Endothelial cell of umbilical vein (primary cell): Measurements from ENCODE around the gene EIF3A. TPM values are rescaled to one million over a fixed set of nuclear protein-coding genes. Genes with fewer than 3 reads are reported as not detected.

ENCODE experiments used
- BruUV-seq: library from RNA; stranded (reverse); fragments of 400-500 nt; replicated peaks from 2 replicates; lab custom pipeline; 2021; lab: Mats Ljungman, UMichigan
- CTCF ChIA-PET: fragments of 300-600, 350-600 bp; sonication (Branson Sonifier 250); formaldehyde crosslinking; loops from one replicate; lab custom pipeline; 2021; ENCODE audit warnings: antibody characterized with exemption, inconsistent platforms; lab: Charles Lee
- POLR2A ChIA-PET: fragments of 300-600, 350-600 bp; sonication (Branson Sonifier 250); formaldehyde crosslinking; loops from one replicate; lab custom pipeline; 2021; ENCODE audit warnings: antibody characterized with exemption, inconsistent platforms; lab: Charles Lee
- DNase-seq: peaks from one replicate; pipeline ENCODE4 v3.0.0-alpha.2; 2011; ENCODE audit warnings: low read depth, low spot score
- FAIRE-seq: peaks from 2 replicates; lab custom pipeline; 2011; peaks lifted over from hg19 to GRCh38; lab: Jason Lieb, UNC
- H2AFZ ChIP-seq: 2 replicates; pipeline ENCODE4 v1.6.0; 2012; ENCODE audit warnings: low read depth, low read length, control low read depth, inconsistent platforms
- H3K27ac ChIP-seq: 2 replicates; pipeline ENCODE4 v1.5.1; 2011; ENCODE audit warnings: low read depth, mild to moderate bottlenecking, control low read depth, low read length, moderate library complexity; ENCODE audit not compliant: insufficient read depth
- H3K27me3 ChIP-seq, 2 experiments: 2 replicates each; pipeline versions ENCODE4 v1.6.0 to v1.6.1; 2011; ENCODE audit warnings: low read length in 2 of 2, mixed read lengths in 1 of 2; ENCODE audit not compliant: control insufficient read depth in 2 of 2, insufficient read depth in 2 of 2
- H3K36me3 ChIP-seq, 2 experiments: 2 replicates in 1 of 2; 3 replicates in 1 of 2; pipeline ENCODE4 v1.5.1; 2011; ENCODE audit warnings: low read length in 2 of 2, mild to moderate bottlenecking in 1 of 2, moderate library complexity in 1 of 2; ENCODE audit not compliant: control insufficient read depth in 2 of 2, insufficient read depth in 2 of 2; ENCODE audit errors: extremely low read depth in 1 of 2
- H3K4me1 ChIP-seq: 3 replicates; pipeline ENCODE4 v1.5.1; 2011; ENCODE audit warnings: mild to moderate bottlenecking, low read length; ENCODE audit not compliant: control insufficient read depth, insufficient read depth; ENCODE audit errors: extremely low read depth
- H3K4me2 ChIP-seq: 2 replicates; pipeline ENCODE4 v1.6.1; 2011; ENCODE audit warnings: low read length, control low read depth, mixed read lengths; ENCODE audit not compliant: insufficient read depth
- H3K4me3 ChIP-seq, 3 experiments: fragments of 200-600 bp in 1 of 3; sonication (generic), shearing (Covaris generic) in 1 of 3; replicated peaks in 1 of 3; 2 replicates each; pipeline ENCODE4 v1.5.1; 2011 to 2016; ENCODE audit warnings: control low read depth in 3 of 3, low read length in 3 of 3, mild to moderate bottlenecking in 2 of 3, inconsistent platforms in 1 of 3, low read depth in 1 of 3, moderate library complexity in 1 of 3; ENCODE audit not compliant: insufficient read depth in 1 of 3
- H3K79me2 ChIP-seq: 2 replicates; pipeline ENCODE4 v1.6.0; 2012; ENCODE audit warnings: low read length, inconsistent platforms; ENCODE audit not compliant: control insufficient read depth, insufficient read depth
- H3K9ac ChIP-seq: replicated peaks from 2 replicates; pipeline ENCODE3; 2011; ENCODE audit warnings: low read length, control low read depth; ENCODE audit not compliant: insufficient read depth; ENCODE audit errors: extremely low read depth
- H3K9me1 ChIP-seq: replicated peaks from 3 replicates; pipeline ENCODE4 v1.6.0; 2011; ENCODE audit warnings: mild to moderate bottlenecking, low read length; ENCODE audit not compliant: control insufficient read depth, insufficient read depth; ENCODE audit errors: extremely low read depth
- H3K9me3 ChIP-seq: replicated peaks from 2 replicates; pipeline ENCODE4 v1.5.1; 2012; ENCODE audit warnings: low read length, inconsistent platforms; ENCODE audit not compliant: control insufficient read depth, insufficient read depth
- H4K20me1 ChIP-seq: replicated peaks from 2 replicates; pipeline ENCODE3; 2011; ENCODE audit warnings: mild to moderate bottlenecking, low read length; ENCODE audit not compliant: control insufficient read depth, insufficient read depth; ENCODE audit errors: extremely low read depth
- EZH2 ChIP-seq: IDR thresholded peaks from 2 replicates; pipeline ENCODE4 v1.6.1; 2012; ENCODE audit warnings: borderline replicate concordance, low read depth, mild to moderate bottlenecking, moderate library complexity, low read length, inconsistent platforms; ENCODE audit not compliant: severe bottlenecking
- FOS ChIP-seq: IDR thresholded peaks from 2 replicates; pipeline ENCODE4 v1.6.1; 2011; ENCODE audit warnings: mild to moderate bottlenecking, low read length, moderate library complexity, borderline replicate concordance; ENCODE audit not compliant: insufficient read depth
- MYC ChIP-seq: IDR thresholded peaks from one replicate; pipeline ENCODE4 v1.6.1; 2011; ENCODE audit warnings: mild to moderate bottlenecking, low read depth, low read length
- dilution Hi-C: fragments of 300-500 bp; cut with MboI; formaldehyde crosslinking; loops from one replicate; pipeline ENCODE4 v1.15.0; 2019; ENCODE audit warnings: low sequenced_read_pairs; ENCODE audit not compliant: extremely low pct_ligation_motif_present
- intact Hi-C: fragments of 100-400 bp; cut with micrococcal nuclease; formaldehyde crosslinking; loops from one replicate; pipeline ENCODE4 v1.10.0; 2022
- polyA plus RNA-seq, 4 experiments: library from polyadenylated mRNA; depleted of rRNA in 3 of 4; stranded (reverse) in 3 of 4; unstranded in 1 of 4; fragments of >200 nt; gene quantifications; 2 replicates each; pipeline versions ENCODE4 v1.2.1 to v1.2.3, GENCODE V29; 2011 to 2012; ENCODE audit warnings: missing spikeins in 1 of 4
- total RNA-seq: library from RNA; stranded (reverse); gene quantifications from 2 replicates; pipeline ENCODE4 v1.2.3, GENCODE V29; 2021
- TF ChIP-seq, protein P1 (sequence below): IDR thresholded peaks from 2 replicates; pipeline ENCODE4 v1.6.1; 2011; ENCODE audit not compliant: insufficient read depth, insufficient read length
- TF ChIP-seq, protein P2 (sequence below), 2 donors: IDR thresholded peaks; 1 replicate in 1 of 2; 2 replicates in 1 of 2; pipeline ENCODE4 v1.5.1; 2011; ENCODE audit warnings: low read length in 2 of 2, mild to moderate bottlenecking in 2 of 2, moderate library complexity in 2 of 2, control low read depth in 1 of 2, inconsistent platforms in 1 of 2, low read depth in 1 of 2; ENCODE audit not compliant: insufficient read depth in 1 of 2; ENCODE audit errors: extremely low read depth in 1 of 2

EIF3A gene
- total and polyA plus RNA-seq, 2 donors (not counting 3 experiments of a cell fraction or from before 2014, with no cell fraction given), result 27.6 to 159 TPM

DNA sequence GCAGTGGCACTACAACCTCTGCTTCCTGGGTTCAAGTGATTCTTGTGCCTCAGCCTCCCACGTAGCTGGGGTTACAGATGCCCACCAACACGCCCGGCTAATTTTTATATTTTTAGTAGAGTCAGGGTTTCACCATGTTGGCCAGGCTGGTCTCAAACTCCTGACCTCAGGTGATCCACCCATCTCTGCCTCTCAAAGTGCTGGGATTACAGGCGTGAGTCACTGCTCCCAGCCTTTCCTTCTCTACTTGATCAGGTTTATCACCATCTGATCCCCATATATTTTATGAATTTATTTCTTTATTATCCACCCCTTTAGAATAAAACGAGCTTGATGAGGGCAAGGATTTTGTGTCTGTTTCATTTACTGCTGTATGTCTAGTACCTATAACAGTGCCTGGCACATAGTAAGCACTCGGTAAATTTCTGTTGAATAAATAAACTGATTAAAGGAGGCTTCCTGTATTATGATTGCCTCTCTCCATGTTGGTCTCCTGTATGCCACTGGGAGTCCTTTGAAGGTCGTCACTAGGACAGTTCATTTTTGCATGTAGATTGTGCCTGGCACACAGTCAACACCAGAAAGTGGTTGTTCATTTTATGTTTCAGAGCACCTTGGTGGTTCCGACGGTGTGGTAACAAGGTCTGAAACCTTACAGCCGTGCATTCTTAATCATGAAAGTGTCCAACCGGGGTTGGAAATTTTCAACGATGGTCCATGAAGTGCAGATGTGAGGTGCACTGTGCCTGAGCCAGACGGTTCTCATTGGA is 9.6 kb upstream of the EIF3A start:
- H3K79me2 ChIP-seq, result no peaks in the 10 kb centered on the region
- CTCF ChIA-PET, result interaction anchor here (1.1 kb wide), 1 partner anchor 782 kb away, joined by 3 read pairs; the partner anchor contains the start of gene MCMBP
- no peak overlapping the region for H3K4me2 ChIP-seq
- no peaks in the 10 kb centered on the region for H3K36me3 ChIP-seq
- H3K4me3 ChIP-seq, result no peak overlapping the region
- TF ChIP-seq MYC, result no peak
- TF ChIP-seq, protein P1, sequence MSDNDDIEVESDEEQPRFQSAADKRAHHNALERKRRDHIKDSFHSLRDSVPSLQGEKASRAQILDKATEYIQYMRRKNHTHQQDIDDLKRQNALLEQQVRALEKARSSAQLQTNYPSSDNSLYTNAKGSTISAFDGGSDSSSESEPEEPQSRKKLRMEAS, result no peak
- TF ChIP-seq EZH2, result no peak
- no peak for TF ChIP-seq FOS
- TF ChIP-seq, protein P2, sequence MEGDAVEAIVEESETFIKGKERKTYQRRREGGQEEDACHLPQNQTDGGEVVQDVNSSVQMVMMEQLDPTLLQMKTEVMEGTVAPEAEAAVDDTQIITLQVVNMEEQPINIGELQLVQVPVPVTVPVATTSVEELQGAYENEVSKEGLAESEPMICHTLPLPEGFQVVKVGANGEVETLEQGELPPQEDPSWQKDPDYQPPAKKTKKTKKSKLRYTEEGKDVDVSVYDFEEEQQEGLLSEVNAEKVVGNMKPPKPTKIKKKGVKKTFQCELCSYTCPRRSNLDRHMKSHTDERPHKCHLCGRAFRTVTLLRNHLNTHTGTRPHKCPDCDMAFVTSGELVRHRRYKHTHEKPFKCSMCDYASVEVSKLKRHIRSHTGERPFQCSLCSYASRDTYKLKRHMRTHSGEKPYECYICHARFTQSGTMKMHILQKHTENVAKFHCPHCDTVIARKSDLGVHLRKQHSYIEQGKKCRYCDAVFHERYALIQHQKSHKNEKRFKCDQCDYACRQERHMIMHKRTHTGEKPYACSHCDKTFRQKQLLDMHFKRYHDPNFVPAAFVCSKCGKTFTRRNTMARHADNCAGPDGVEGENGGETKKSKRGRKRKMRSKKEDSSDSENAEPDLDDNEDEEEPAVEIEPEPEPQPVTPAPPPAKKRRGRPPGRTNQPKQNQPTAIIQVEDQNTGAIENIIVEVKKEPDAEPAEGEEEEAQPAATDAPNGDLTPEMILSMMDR (IDR thresholded peaks at IDR 0.05; ENCODE audit: extremely low read depth in 1 of 2, insufficient read depth in 1 of 2, low read depth in 1 of 2, low read length in 2 of 2), result no peak
- H3K9ac ChIP-seq, result no peak overlapping the region
- dilution Hi-C loops, result no loop called here
- H3K27ac ChIP-seq, result no peak overlapping the region
- FAIRE-seq (no peak), DNase-seq (no peak)
- no peaks in the 10 kb centered on the region for H4K20me1 ChIP-seq
- POLR2A ChIA-PET, result interaction anchor here (0.6 kb wide), 1 partner anchor 402 kb away, joined by 3 read pairs; no protein-coding TSS in a partner anchor
- H3K27me3 ChIP-seq, result peaks cover 2 to 5% of the 10 kb centered on the region in 2 experiments
- BruUV-seq, result no TSS peak
- no peak overlapping the region for H2AFZ ChIP-seq
- no peaks in the 10 kb centered on the region for H3K9me1 ChIP-seq
- intact Hi-C loops, result no loop called here
- no peaks in the 10 kb centered on the region for H3K4me1 ChIP-seq
- no peaks in the 10 kb centered on the region for H3K9me3 ChIP-seq
